Activated CD4-positive, alpha-beta T cell treated with anti-CD3 and anti-CD28 coated beads, Interleukin-2, amount 50 U/mL, for 24 hours (primary cell): Measurements from ENCODE around the gene GDA.

Experiments used
- DNase-seq, 2 donors: peaks; one replicate each; pipeline ENCODE4 v3.0.0-alpha.2; 2020; ENCODE audit warnings: low read depth in 1 of 2, low spot score in 1 of 2

GDA gene

DNA sequence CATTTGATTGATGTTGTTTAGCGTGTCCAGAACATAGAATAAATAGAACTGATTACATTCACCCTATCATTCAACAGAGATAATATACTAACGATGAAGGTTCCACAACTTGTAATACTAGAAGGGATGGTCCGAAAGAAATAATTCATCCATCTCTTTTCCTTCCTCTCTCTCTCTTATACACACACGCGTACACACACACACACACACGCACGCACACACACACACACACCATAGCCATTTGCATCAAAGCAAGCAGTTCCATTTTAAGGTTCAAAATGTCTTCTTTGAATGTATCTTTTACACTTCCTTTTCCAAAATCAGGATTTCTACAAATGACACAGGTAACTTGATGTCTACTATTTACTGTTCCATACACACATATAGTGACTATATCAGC is 887 bp downstream of the GDA start:
- DNase-seq = no peak

DNA sequence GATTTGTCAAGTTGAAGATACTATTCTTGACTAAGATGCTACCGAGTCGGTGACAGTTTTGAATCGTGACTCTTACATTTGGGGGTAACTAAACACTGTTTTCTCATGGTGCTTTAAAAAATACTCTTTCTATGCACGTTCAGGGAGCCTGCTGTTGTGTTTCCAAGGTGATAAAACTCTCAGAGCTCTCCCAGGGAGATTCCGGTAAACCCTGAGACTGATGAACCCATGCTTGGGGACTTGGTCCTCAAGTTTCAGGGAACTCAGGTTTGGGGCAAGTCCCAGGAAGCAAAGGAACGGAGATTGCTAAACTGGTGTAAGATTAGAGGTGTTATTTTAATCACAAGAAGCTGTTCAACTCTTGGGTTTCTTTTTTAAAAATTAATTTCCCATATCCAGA is 1.4 kb downstream of the GDA start:
- no peak for DNase-seq

- no peak for DNase-seq
Measured at GRCh38 chr9:72151104-72151503, 1.9 kb downstream of the GDA start.

DNA sequence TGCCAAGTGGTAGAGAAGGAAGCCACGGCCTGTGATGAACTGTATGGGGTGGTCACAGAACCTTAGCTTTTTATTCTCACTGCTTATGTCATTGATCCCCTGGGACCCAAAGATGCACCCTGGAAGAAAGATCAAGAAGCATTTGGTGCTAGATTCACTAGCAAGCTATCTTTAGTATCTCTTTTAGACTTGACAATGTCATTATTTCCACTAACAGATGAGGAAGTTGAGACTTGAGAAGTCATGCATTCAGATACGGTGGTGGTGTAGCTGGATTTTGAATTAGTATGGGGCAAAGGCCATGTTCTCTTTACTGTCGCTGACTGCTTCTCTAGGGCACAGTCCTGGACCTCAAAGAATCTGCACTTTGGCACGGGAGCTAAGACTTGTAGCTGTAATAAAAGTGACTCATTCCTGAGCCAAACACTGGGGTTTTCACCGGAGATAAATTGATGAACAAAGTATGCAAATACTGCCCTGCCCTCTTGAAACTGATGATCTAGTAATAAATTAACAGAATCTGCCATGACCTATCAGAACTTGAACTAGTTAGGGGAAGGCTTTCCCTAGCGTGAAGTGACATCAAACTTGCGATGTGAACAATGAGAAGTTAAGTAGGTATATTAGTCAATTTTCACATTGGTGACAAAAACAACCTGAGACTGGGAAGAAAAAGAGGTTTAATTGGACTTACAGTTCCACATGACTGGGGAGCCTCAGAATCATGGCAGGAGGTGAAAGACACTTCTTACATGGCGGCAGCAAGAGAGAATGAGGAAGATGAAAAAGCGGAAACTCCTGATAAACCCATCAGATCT is 5.4 kb downstream of the GDA start:
- no peak for DNase-seq

DNA sequence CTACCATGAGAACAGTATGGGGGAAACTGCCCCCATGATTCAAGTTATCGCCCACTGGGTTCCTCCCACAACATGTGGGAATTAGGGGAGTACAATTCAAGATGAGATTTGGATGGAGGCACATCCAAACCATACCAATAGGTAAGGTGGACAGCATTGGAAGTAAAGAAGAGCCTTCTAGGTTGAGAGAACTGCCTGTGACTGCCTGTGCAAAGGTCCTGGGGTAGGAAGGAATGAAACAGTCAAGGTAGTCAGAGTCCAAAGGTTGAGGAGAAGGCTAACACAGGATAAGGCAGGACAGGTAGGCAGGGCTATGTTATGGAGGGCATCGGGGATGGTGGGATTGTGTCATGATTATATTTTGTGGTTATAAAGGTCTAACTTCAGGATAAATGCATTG is 6.1 kb downstream of the GDA start:
- DNase-seq = no peak

GRCh38 chr9:72156586-72156985 is 7.3 kb downstream of the GDA start:
- DNase-seq = no peak

DNA sequence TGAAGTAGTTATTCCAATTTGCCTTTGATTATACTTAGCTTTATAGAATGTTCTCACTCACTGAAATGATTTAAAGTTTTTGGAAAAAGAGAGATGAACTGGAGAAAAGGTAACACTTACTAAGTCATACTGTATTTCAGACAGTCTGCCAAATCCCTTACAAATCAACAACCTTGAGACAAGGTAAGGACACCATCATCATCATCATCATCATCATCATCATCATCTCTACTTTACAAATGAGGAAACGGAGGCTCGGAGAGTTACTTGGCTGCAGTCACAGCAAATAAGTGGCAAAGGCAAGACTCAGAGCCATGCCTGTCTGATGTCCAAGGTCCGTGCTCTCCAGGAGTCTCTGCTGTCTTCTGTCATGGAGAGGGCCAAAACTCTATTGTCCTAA is 9.4 kb downstream of the GDA start:
- no peak for DNase-seq

GRCh38 chr9:72160446-72161123 is 11.3 kb downstream of the GDA start:
- no peak for DNase-seq

- DNase-seq = no peak
Measured at GRCh38 chr9:72165326-72165725, 16.1 kb downstream of the GDA start.

DNA sequence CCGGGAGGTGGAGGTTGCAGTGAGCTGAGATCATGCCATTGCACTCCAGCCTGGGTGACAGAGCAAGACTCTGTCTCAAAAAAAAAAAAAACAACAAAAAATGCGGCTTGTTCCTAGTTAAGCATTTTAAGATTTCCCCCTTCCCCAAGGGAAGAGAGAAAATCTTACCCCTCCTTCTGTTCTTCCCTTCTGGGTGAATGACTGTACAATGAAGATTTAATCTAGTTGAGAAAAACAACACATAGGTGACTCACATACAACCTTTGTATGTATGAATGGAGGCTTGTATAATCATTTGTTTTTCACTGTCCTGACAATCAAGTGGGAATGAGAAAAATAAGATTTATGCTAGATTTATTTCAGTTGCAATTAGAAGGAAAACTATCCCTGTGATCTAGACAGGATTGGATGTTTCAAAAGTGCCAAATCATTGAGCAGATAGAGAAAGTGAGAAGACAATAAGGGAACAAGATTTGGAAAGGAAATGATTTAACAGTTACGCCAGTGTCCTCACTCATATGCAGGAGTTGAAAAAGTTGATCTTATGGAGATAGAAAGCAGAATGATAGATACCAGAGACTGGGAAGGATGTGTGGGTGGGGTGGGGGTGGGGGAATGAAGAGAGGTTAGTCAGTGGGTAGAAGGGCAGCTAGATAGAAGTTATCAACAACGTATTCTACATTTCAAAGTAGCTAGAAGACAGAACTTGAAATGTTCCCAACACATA is 16.7 kb downstream of the GDA start:
- no peak for DNase-seq

GRCh38 chr9:72168075-72168474 is 18.8 kb downstream of the GDA start:
- DNase-seq = no peak

GRCh38 chr9:72169178-72169577 is 19.9 kb downstream of the GDA start:
- DNase-seq = no peak

- no peak for DNase-seq
Measured at GRCh38 chr9:72173080-72173479, 23.8 kb downstream of the GDA start.

GRCh38 chr9:72185561-72185960 is 36.3 kb downstream of the GDA start:
- no peak for DNase-seq

- DNase-seq = no peak
Measured at GRCh38 chr9:72187121-72187695, 38.0 kb downstream of the GDA start.

- no peak for DNase-seq
Measured at GRCh38 chr9:72188232-72188631, 39.0 kb downstream of the GDA start.

DNA sequence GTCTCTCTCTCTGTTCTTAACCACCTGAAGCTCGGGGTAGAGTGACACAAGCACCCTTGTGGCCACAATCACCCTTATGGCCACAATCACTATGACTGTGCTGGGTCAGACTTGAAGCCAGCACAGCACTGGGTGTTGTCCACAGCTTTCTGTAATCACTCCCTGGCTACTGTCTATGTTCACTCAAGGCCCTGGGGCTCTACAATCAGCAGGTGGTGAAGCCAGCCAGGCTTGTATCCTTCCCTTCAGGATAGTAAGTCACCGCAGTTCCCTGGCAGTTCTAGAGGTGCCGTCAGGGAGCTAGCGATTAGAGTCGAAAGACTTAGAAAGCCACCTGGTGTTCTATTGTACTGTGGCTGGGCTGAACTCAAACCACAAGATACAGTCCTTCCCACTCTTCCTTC is 44.2 kb downstream of the GDA start:
- DNase-seq = no peak

DNA sequence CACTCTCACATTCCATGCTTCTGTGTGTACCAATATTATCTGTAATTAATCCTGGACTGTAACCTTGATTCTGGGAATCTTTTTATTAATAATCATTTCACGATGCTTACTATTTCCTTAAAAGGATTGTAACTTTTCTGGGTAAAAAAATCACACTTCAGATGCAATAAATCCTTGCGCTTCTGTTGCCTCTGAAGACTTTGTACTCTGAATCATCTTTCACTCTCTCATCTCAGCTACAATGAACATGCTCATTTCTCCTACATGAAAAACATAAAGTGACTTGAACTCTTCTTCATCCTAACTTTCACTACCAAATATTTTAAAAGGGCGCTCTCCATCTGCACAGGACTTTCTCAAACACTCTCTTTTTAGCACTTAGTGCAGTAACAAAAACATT is 50.0 kb downstream of the GDA start:
- DNase-seq = no peak

DNA sequence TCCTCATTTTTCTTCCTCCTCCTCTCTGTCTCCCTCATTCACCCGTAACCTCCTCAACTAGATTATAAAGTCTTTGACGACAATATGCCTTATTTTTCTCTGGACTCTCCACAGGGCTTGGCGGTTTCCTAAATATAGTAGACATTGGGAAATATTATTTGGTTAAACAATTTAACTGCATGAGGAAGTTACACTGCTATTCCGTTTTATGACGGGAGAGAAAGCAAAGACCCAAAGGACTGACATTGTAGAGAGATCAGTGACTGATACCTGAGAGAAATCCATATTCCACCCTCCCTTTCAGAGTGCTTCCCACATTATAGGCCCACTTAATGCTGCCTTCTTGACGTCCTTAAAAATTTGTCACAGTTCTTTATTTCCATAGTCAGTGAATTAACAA is 51.2 kb downstream of the GDA start:
- DNase-seq = no peak

DNA sequence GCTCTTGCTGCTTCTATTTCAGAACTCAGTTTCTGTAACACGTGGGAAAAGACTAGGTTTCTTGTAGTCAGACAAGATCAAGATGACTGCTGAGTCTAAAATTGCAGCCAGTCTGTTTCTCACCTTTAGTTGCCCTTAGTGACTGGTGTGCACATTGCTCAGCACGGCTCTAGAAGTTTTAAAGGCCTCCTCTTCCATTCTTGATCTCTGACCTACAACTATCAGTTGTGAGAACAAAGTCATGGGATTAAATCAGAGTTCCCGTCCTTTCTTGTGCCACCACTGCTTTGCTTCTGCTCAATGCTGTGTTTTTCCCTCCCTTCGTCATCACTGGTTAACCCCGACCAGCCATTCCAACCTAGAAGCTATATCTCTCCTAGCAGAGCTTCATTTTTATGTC is 52.8 kb downstream of the GDA start:
- DNase-seq = no peak

- no peak for DNase-seq
Measured at GRCh38 chr9:72203205-72203803, 54.1 kb downstream of the GDA start.
